Activated CD8-positive, alpha-beta memory T cell treated with anti-CD3 and anti-CD28 coated beads for 1 hour (primary cell): ENCODE data around the gene RUNX3.

Source experiments
- DNase-seq, 2 donors: peaks; one replicate each; pipeline ENCODE4 v3.0.0-alpha.2; 2020; ENCODE audit warnings: low read depth in 1 of 2; ENCODE audit errors: extremely low read depth in 1 of 2

The RUNX3 gene

GRCh38 chr1:24888971-24889676, 41.0 kb downstream of the RUNX3 start:
- no peak for DNase-seq

GRCh38 chr1:24888061-24888970, 41.8 kb downstream of the RUNX3 start:
- DNase-seq = no peak

- DNase-seq = no peak
Observed at GRCh38 chr1:24886241-24886640, 43.8 kb downstream of the RUNX3 start.

GRCh38 chr1:24884751-24885150, 45.3 kb downstream of the RUNX3 start:
- DNase-seq = no peak

GRCh38 chr1:24881034-24881433, 49.0 kb downstream of the RUNX3 start:
- DNase-seq = no peak

- no peak for DNase-seq
Observed at GRCh38 chr1:24878775-24879742, 51.0 kb downstream of the RUNX3 start.

- no peak for DNase-seq
Observed at GRCh38 chr1:24878045-24878444, 52.0 kb downstream of the RUNX3 start.

GRCh38 chr1:24875991-24876506, 54.0 kb downstream of the RUNX3 start:
- no peak for DNase-seq

GRCh38 chr1:24875257-24875656, 54.8 kb downstream of the RUNX3 start:
- DNase-seq = no peak

GRCh38 chr1:24874611-24875234, 55.4 kb downstream of the RUNX3 start:
- no peak for DNase-seq

- DNase-seq = no peak
Observed at GRCh38 chr1:24874056-24874455, 56.0 kb downstream of the RUNX3 start.

GRCh38 chr1:24873148-24873547, 56.9 kb downstream of the RUNX3 start:
- DNase-seq = no peak

- no peak for DNase-seq
Observed at GRCh38 chr1:24872061-24872850, 57.8 kb downstream of the RUNX3 start.

- DNase-seq = no peak
Observed at GRCh38 chr1:24871306-24871901, 58.7 kb downstream of the RUNX3 start.

- DNase-seq = no peak
Observed at GRCh38 chr1:24870551-24871195, 59.4 kb downstream of the RUNX3 start.

GRCh38 chr1:24868016-24868875, 61.8 kb downstream of the RUNX3 start:
- no peak for DNase-seq

GRCh38 chr1:24867084-24867870, 62.8 kb downstream of the RUNX3 start:
- no peak for DNase-seq
